ENCODE measurements around the gene SCARF1. TPM values are rescaled to one million over a fixed set of nuclear protein-coding genes. Genes with fewer than 3 reads are reported as not detected.
"Not testable (repeated sequence)": the region's sequence is repeated elsewhere in the genome, so short reads cannot be mapped to it uniquely, and the experiment has no call there.

The SCARF1 gene
- total RNA-seq, 1 experiment from 2014 or later: 0.40 TPM

DNA sequence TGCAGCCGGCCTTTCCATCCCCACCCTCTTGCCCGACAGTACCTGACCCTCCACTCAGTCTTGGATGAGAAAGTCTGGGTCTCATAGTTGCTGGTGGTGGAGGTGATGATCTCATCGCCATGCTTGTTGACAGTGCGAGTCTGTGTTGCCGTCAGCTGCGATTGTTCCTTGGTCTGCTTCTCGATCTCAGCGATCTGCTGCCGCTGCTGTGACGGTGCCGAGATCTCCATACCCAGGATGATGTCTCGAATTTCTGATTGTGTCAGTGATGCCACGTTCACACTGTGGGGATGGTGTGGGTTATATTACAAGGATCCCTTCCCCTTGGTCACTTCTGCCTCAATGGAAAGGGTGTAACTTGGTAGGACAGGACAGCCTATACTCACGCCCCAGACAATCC, 8.2 kb upstream of the SCARF1 start:
- intact Hi-C loops (cut with micrococcal nuclease): no loop called here
- POLR2A ChIA-PET: interaction anchor here (0.9 to 1.4 kb wide), 2 partner anchors 9 to 57 kb away, joined by 3 to 6 read pairs; no protein-coding TSS in a partner anchor
- no peak overlapping the region for H3K27ac Mint-ChIP-seq (ENCODE audit: low read depth, unreplicated experiment)
- BruUV-seq (replicated peaks): no TSS peak
- TF ChIP-seq CTCF (IDR thresholded peaks at IDR 0.05; ENCODE audit: unreplicated experiment): no peak
- DNase-seq (ENCODE audit: unreplicated experiment): no peak
- H3K36me3 Mint-ChIP-seq (ENCODE audit: insufficient read depth, unreplicated experiment): peaks cover 88% of the 10 kb centered on the region
- H3K27me3 Mint-ChIP-seq (ENCODE audit: insufficient read depth, unreplicated experiment): no peaks in the 10 kb centered on the region
- H3K4me1 Mint-ChIP-seq (ENCODE audit: insufficient read depth, unreplicated experiment): no peaks in the 10 kb centered on the region
- no peak overlapping the region for H3K4me3 Mint-ChIP-seq (ENCODE audit: unreplicated experiment)
- H3K9me3 Mint-ChIP-seq (ENCODE audit: unreplicated experiment): no peaks in the 10 kb centered on the region
- CTCF ChIA-PET: no interaction called here

DNA sequence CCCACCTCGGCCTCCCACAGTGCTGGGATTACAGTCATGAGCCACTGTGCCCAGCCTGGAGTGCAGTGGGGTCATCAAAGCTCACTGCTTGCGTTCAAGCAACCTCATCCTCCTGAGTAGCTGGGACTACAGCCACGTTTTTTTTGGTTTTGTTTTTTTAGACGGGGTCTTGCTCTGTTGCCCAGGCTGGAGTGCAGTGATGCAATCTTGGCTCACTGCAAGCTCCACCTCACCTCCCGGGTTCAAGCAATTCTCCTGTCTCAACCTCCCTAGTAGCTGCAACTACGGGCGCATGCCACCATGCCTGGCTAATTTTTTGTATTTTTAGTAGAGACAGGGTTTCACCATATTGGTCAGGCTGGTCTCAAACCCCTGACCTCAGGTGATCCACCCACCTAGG, 7.3 kb upstream of the SCARF1 start:
- DNase-seq (ENCODE audit: unreplicated experiment); intact Hi-C loops (cut with micrococcal nuclease); BruUV-seq (replicated peaks); H3K9me3 Mint-ChIP-seq (ENCODE audit: unreplicated experiment); H3K4me1 Mint-ChIP-seq (ENCODE audit: insufficient read depth, unreplicated experiment); H3K27ac Mint-ChIP-seq (ENCODE audit: low read depth, unreplicated experiment); H3K4me3 Mint-ChIP-seq (ENCODE audit: unreplicated experiment); H3K27me3 Mint-ChIP-seq (ENCODE audit: insufficient read depth, unreplicated experiment): not testable (repeated sequence)
- ChIA-PET POLR2A (interaction anchor here (0.9 to 1.6 kb wide), 3 partner anchors 10 to 58 kb away, joined by 3 to 7 read pairs (median 6); no protein-coding TSS in a partner anchor), CTCF (interaction anchor here (0.7 to 1.9 kb wide), 2 partner anchors 78 to 150 kb away, joined by 3 to 6 read pairs; no protein-coding TSS in a partner anchor)
- H3K36me3 Mint-ChIP-seq (ENCODE audit: insufficient read depth, unreplicated experiment): peaks cover 79% of the 10 kb centered on the region

DNA sequence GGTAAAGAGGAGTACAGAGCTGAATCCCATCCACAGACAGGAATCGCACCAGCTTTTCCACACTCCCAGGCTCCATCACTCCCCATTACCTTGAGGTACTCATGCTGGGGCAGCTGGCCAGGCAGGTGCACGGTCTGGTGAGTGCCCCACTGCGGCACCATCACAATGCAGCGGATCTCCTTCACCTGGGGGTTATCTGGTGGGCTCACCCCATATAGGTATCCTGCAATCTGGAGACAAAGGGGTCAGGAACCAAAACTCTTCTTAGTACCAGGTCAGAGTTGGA, 6.0 kb upstream of the SCARF1 start:
- DNase-seq (ENCODE audit: unreplicated experiment): no peak
- Mint-ChIP-seq H3K9me3 (ENCODE audit: unreplicated experiment) (no peaks in the 10 kb centered on the region), H3K27me3 (ENCODE audit: insufficient read depth, unreplicated experiment) (no peaks in the 10 kb centered on the region), H3K4me3 (ENCODE audit: unreplicated experiment) (no peak overlapping the region), H3K27ac (ENCODE audit: low read depth, unreplicated experiment) (no peak overlapping the region), H3K36me3 (ENCODE audit: insufficient read depth, unreplicated experiment) (peaks cover 66% of the 10 kb centered on the region), H3K4me1 (ENCODE audit: insufficient read depth, unreplicated experiment) (no peaks in the 10 kb centered on the region)
- TF ChIP-seq CTCF (IDR thresholded peaks at IDR 0.05; ENCODE audit: unreplicated experiment): no peak
- CTCF ChIA-PET: interaction anchor here (1.0 to 1.9 kb wide), 4 partner anchors 8 to 77 kb away, joined by 3 to 8 read pairs (median 6); no protein-coding TSS in a partner anchor
- BruUV-seq (replicated peaks): no TSS peak
- intact Hi-C loops (cut with micrococcal nuclease): no loop called here
- POLR2A ChIA-PET: interaction anchor here (1.6 to 3.8 kb wide), 2 partner anchors 18 to 34 kb away, joined by 7 to 48 read pairs; partner anchors contain the start of gene PRPF8

- POLR2A ChIA-PET: interaction anchor here (1.0 to 3.8 kb wide), 19 partner anchors 8 to 196 kb away, joined by 3 to 48 read pairs (median 7); partner anchors contain the start of genes INPP5K, PITPNA, PRPF8 and RPA1
- no peak overlapping the region for H3K4me3 Mint-ChIP-seq (ENCODE audit: unreplicated experiment)
Measured at GRCh38 chr17:1650731-1651558, 5.4 kb upstream of the SCARF1 start.

More at GRCh38 chr17:1650731-1651558, 5.4 kb upstream of the SCARF1 start:
- TF ChIP-seq CTCF (IDR thresholded peaks at IDR 0.05; ENCODE audit: unreplicated experiment): no peak
- TSS peak; percentile 79 for BruUV-seq (replicated peaks)
- Mint-ChIP-seq H3K4me1 (ENCODE audit: insufficient read depth, unreplicated experiment) (no peaks in the 10 kb centered on the region), H3K27me3 (ENCODE audit: insufficient read depth, unreplicated experiment) (no peaks in the 10 kb centered on the region), H3K27ac (ENCODE audit: low read depth, unreplicated experiment) (no peak overlapping the region), H3K9me3 (ENCODE audit: unreplicated experiment) (no peaks in the 10 kb centered on the region), H3K36me3 (ENCODE audit: insufficient read depth, unreplicated experiment) (peaks cover 60% of the 10 kb centered on the region)
- intact Hi-C loops (cut with micrococcal nuclease): no loop called here
- no peak for DNase-seq (ENCODE audit: unreplicated experiment)
- CTCF ChIA-PET: interaction anchor here (0.6 to 3.5 kb wide), 10 partner anchors 9 to 703 kb away, joined by 3 to 37 read pairs (median 5); no protein-coding TSS in a partner anchor
